GM19452 (cell line): ENCODE data around the gene AHI1.

Source experiments
- ATAC-seq: cut with Tn5 transposase; IDR thresholded peaks from one replicate; pipeline ENCODE4 v1.9.1; 2021; ENCODE audit not compliant: unreplicated experiment

Gene AHI1

GRCh38 chr6:135497412-135498184 is at the start of gene AHI1:
Gene AHI1 (minus strand): TSS chr6:135497740. CDS start chr6:135492237, 5,503 bp downstream.
- peak; percentile 91 for ATAC-seq

- no peak for ATAC-seq
Observed at GRCh38 chr6:135546680-135547418, 49.3 kb upstream of the AHI1 start.

- no peak for ATAC-seq
Observed at GRCh38 chr6:135546206-135546605, 48.7 kb upstream of the AHI1 start.

GRCh38 chr6:135540207-135540840 is 42.8 kb upstream of the AHI1 start:
- no peak for ATAC-seq

GRCh38 chr6:135537741-135538301 is 40.3 kb upstream of the AHI1 start:
- ATAC-seq: no peak

- ATAC-seq: no peak
Observed at GRCh38 chr6:135535989-135536414, 38.5 kb upstream of the AHI1 start.

- ATAC-seq: no peak
Observed at GRCh38 chr6:135534773-135535380, 37.3 kb upstream of the AHI1 start.

- ATAC-seq: no peak
Observed at GRCh38 chr6:135532559-135532958, 35.0 kb upstream of the AHI1 start.

GRCh38 chr6:135531954-135532490 is 34.5 kb upstream of the AHI1 start:
- no peak for ATAC-seq

GRCh38 chr6:135530113-135530512 is 32.6 kb upstream of the AHI1 start:
- no peak for ATAC-seq

- ATAC-seq: no peak
Observed at GRCh38 chr6:135527960-135528249, 30.4 kb upstream of the AHI1 start.

GRCh38 chr6:135527116-135527959 is 29.8 kb upstream of the AHI1 start:
- ATAC-seq: no peak

- no peak for ATAC-seq
Observed at GRCh38 chr6:135525594-135525993, 28.1 kb upstream of the AHI1 start.

- ATAC-seq: no peak
Observed at GRCh38 chr6:135522965-135523692, 25.6 kb upstream of the AHI1 start.

GRCh38 chr6:135521431-135521830 is 23.9 kb upstream of the AHI1 start:
- ATAC-seq: no peak

- no peak for ATAC-seq
Observed at GRCh38 chr6:135520781-135521180, 23.2 kb upstream of the AHI1 start.

GRCh38 chr6:135519348-135519747 is 21.8 kb upstream of the AHI1 start:
- ATAC-seq: no peak

GRCh38 chr6:135517527-135517926 is 20.0 kb upstream of the AHI1 start:
- no peak for ATAC-seq

- no peak for ATAC-seq
Observed at GRCh38 chr6:135514706-135515105, 17.2 kb upstream of the AHI1 start.
